GM18505 (cell line): ENCODE data around the gene DCHS1.

Experiments
- ATAC-seq: cut with Tn5 transposase; IDR thresholded peaks from one replicate; pipeline ENCODE4 v1.9.1; 2021; ENCODE audit not compliant: unreplicated experiment
- POLR2A ChIP-seq: IDR thresholded peaks from 4 replicates; pipeline ENCODE4 v1.6.1; 2011; ENCODE audit warnings: borderline replicate concordance; ENCODE audit not compliant: insufficient read depth, insufficient read length; ENCODE audit errors: extremely low read depth

DCHS1 gene

GRCh38 chr11:6633422-6634408, 21.9 kb downstream of the DCHS1 start:
- no peak for ATAC-seq
- no peak for TF ChIP-seq POLR2A

- ATAC-seq, result no peak
- TF ChIP-seq POLR2A, result no peak
Measured at GRCh38 chr11:6632116-6633073, 23.2 kb downstream of the DCHS1 start.

GRCh38 chr11:6631361-6631890, 24.2 kb downstream of the DCHS1 start:
- TF ChIP-seq POLR2A, result no peak
- ATAC-seq, result no peak

GRCh38 chr11:6630632-6631291, 24.8 kb downstream of the DCHS1 start:
- ATAC-seq, result no peak
- no peak for TF ChIP-seq POLR2A

- no peak for TF ChIP-seq POLR2A
- no peak for ATAC-seq
Measured at GRCh38 chr11:6629892-6630631, 25.5 kb downstream of the DCHS1 start.

- ATAC-seq, result no peak
- TF ChIP-seq POLR2A, result no peak
Measured at GRCh38 chr11:6629573-6629891, 26.1 kb downstream of the DCHS1 start.

GRCh38 chr11:6628526-6628925, 27.1 kb downstream of the DCHS1 start:
- ATAC-seq, result no peak

GRCh38 chr11:6627762-6628241, 27.8 kb downstream of the DCHS1 start:
- no peak for TF ChIP-seq POLR2A
- peak; percentile 65 for ATAC-seq

More at GRCh38 chr11:6628526-6628925, 27.1 kb downstream of the DCHS1 start:
- no peak for TF ChIP-seq POLR2A

GRCh38 chr11:6626971-6627761, 28.4 kb downstream of the DCHS1 start:
- ATAC-seq, result peak; percentile 8
- no peak for TF ChIP-seq POLR2A

GRCh38 chr11:6625832-6626420, 29.7 kb downstream of the DCHS1 start:
- ATAC-seq, result no peak
- TF ChIP-seq POLR2A, result no peak

- no peak for ATAC-seq
- no peak for TF ChIP-seq POLR2A
Measured at GRCh38 chr11:6625156-6625831, 30.3 kb downstream of the DCHS1 start.
